Measurements from ENCODE around the gene RECK.
A peak's percentile ranks its signal among the peaks of the same experiment; 100 is the strongest.
"Not testable (repeated sequence)": the region's sequence is repeated elsewhere in the genome, so short reads cannot be mapped to it uniquely, and the experiment has no call there.

The RECK gene

DNA sequence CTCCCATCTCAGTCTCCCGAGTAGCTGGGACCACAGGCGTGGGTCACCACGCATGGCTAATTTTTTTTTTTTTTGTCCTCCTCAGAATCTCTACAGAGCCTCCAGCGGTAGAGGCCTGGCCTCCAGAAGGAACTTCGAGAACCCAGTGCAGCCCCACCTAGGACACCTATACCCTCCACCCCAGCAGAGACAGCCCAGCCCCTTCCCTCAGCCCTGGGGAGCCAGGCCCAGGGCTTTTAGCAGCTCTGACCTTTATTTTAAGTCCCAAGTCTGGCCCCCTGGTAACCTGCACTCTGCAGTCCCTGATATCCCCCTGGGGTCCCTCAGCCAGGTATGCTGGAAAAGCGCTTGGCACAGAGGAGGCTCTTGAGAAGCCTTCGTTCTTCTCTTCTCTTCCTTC, 105.0 kb downstream of the RECK start:
- DNase-seq: no peak

GRCh38 chr9:36142510-36143244, 106.0 kb downstream of the RECK start:
- DNase-seq: peak; percentile 74 to 75

DNA sequence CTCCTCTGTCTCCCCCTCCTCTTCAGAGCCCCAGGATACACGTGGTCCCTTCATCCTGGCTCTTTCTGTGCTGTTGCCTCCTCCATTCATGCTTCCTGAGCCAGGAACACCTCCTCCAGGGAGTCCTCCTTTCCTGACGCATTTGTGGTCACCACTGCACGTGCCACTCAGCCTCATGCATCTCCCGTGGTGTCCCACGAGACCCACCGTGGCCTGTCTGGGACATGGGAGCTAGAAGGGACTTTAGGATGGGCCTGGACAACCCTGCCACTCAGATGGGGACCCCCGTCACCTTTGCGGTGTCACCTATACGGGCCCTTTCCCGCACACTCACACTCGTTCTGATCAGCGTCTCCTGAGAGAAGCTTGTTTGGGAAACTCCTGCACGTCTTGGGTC, 106.5 kb downstream of the RECK start:
- DNase-seq: no peak

GRCh38 chr9:36144309-36145232, 107.9 kb downstream of the RECK start:
- no peak for DNase-seq

DNA sequence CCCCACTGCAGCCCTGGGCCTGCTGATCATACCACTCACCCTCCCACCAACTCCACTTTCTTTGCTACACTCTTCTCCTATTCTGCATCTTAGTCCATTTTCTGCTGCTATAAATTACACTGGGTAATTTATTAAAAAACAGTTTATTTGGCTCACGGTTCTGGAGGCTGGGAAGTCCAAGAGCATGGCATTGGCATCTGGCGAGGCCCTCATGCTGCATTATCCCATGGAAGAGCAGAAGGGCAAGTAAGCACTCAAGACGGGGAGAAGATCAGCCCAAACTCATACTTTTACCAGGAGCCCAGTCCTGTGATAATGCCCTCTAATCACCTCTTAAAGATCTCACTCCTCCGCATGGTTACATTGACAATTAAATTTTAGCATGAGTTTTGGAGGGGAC, 109.3 kb downstream of the RECK start:
- no peak for DNase-seq

DNA sequence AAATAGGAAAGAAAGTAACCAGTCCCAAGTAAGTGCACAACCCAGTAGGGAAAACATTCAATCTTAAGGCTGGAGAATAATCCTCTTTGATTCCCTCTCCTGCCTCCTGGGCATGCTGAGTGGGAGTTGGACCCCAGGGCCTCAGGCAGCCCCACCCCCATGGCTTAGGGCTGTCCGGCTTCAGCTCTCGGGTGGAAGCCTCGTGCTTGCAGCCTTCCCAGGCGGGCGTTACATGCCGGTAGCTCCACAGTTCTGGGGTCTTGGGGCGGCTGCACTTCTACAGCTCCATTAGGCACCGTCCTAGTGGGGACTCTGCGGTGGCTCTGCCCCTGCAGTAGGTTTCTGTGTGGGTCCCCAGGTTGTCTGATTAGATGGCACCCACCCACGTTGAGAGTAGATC, 109.9 kb downstream of the RECK start:
- no peak for DNase-seq

DNA sequence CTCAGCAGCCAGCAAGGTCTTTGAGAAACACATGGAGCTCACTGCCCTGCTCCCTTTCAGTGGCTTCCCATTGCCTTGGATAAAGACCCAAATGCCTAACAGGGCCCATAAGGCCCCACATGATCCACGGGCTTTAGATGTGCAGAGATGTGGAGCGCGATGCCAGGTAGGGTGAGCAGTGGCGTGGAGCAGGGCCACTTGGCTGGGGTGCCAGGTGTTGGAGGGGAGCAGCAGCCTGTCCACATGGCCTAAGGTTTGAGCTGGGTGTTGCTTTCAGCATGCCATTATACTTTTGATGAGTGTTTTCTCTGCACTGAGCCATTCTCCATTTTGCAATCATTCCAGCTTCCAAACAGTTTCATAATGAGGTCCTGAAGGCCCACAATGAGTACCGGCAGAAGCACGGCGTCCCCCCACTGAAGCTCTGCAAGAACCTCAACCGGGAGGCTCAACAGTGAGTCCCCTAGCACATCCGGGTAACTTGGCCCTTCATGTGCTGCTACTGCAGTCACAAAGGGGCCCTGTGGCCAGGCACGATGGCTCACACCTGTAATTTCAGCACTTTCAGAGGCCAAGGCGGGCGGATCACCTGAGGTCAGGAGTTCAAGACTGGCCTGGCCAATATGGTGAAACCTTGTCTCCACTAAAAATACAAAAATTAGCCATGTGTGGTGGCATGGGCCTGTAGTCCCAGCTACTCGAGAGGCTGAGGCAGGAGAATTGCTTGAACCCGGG, 110.9 kb downstream of the RECK start:
- no peak for DNase-seq

- DNase-seq: peak; percentile 83 to 86
These were observed 111.8 kb downstream of the RECK start for GRCh38 chr9:36148311-36149051.

DNA sequence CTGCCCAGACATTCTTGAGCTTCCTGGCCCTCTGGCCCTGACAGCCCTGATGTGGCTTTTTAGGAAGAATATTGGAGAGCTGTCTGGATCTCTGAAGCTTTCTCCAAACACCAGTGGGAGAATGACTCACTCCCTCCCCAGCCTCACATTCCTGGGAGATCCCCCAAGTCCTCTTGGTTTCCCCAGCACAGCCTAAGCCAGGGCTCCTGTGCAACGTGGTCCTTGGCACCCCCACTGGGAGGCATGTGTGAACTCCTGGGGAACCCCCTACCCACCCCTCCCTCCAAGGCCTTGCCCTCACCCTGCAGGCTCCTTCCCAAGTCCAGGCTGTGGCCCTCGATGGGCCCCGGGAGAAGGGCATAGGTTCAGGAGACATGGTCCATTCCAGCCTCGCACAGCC, 112.5 kb downstream of the RECK start:
- DNase-seq: peak in 1 of 2 donors; percentile 69

GRCh38 chr9:36150574-36151315, 114.0 kb downstream of the RECK start:
- peak; percentile 65 to 88 for DNase-seq

DNA sequence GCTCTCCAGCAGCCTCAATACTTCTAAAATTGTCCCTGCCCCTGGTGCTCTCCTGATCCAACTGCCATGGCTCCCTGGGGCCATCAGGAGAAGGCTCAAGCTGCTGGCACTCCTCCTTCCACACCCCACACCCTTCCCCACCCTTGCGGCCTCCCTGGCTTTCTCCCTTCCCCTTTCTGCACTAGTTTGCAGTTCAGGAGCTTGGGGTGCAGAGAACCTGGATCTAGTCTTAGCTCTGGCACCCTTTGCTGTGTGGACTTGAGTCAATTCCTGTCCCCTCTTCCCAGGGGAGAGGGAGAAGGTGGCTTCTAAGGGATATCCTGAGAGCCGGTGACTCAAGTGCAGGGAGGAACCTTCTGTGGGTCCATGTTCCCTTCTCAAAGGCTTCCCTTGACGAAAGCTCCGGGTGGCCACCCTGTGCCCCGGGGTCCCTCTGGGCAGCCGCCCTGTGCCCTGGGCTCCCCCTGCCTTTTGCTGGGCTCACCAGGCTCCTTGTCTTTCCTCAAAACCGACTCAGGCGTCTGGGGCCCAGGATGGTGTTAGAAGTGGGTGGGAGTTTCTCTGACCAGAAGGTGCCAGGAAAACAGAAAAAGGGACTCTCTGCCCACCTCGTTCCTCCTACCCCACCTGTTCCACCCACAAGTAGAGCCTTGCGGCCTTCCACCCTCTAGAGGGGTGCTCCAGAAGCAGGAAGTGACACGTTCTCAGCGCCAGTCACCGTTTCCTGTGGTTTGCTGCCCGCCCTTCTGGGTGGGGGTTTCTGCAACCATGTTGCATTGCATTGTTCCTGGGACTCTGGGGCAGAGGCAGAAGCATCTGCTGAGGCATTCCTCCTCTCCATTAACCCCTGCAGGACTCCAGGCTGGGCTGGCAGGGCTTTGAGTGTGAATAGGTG, 114.8 kb downstream of the RECK start:
- DNase-seq: peak; percentile 83 to 84

DNA sequence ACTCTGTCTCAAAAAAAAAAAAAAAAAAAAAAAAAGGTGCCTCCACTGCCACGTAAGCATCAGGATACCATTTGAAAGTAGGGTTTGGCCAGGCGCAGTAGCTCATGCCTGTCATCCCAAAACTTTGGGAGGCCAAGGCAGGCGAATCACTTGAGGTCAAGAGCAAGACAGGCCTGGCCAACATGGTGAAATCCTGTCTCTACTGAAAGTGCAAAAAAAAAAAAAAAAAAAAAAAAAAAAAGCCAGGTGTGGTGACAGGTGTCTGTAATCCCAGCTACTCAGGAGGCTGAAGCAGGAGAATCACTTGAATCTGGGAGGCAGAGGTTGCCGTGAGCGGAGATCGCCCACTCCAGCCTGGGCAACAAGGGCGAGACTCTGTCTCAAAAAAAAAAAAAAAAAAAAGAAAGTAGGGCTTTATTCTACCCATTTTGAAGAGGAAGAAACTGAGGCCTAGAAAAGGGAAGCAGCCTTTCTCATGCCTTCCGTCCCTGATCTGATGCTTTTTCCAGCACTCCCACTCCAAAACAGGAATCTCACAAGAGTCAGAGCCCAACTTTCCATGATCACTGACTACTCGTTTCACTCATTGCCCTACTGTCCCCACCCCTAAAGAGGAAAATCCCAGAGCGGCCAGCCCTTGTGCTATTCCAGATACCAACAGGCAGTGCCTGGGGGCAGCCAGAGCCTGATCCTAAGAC, 116.2 kb downstream of the RECK start:
- DNase-seq: peak in 1 of 2 donors; percentile 40

GRCh38 chr9:36153746-36154145, 117.0 kb downstream of the RECK start:
- DNase-seq: no peak

- DNase-seq: peak; percentile 89 to 98
These were observed 117.7 kb downstream of the RECK start for GRCh38 chr9:36154331-36154952.

- no peak for DNase-seq
These were observed 119.4 kb downstream of the RECK start for GRCh38 chr9:36156116-36156515.

GRCh38 chr9:36158122-36158521, 121.4 kb downstream of the RECK start:
- peak; percentile 39 to 40 for DNase-seq

GRCh38 chr9:36158917-36159316, 122.2 kb downstream of the RECK start:
- no peak for DNase-seq

- DNase-seq: not testable (repeated sequence)
These were observed 122.8 kb downstream of the RECK start for GRCh38 chr9:36159509-36159908.

- not testable (repeated sequence) for DNase-seq
These were observed 123.4 kb downstream of the RECK start for GRCh38 chr9:36160126-36160525.

DNA sequence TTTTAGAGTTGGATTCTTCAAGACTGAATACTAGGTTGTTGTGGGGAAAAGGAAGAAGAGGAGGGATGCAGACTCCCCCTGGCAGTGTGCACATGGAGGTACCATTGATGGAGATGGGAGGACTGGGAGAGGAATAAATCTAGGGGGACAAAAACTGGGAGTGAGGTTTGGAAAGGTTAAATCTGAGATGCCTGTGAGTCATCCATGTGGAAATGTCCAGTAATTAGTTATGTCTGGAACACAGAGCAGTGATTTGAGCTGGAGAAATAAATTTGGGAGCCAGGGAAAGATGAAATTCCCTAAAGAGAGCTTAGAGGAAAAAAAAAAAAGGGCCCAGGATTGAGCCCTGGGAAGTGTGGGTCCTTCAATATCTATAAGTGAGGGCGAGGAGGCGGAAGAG, 124.5 kb downstream of the RECK start:
- DNase-seq: no peak
